ENCODE data around the gene NUDT3. TPM values are rescaled to one million over a fixed set of nuclear protein-coding genes. Genes with fewer than 3 reads are reported as not detected.

Gene NUDT3
- polyA plus RNA-seq, 1 of the 3 experiments (the other 2 are of a cell fraction), result 11.9 TPM

- ChIA-PET CTCF (interaction anchor here (1.0 to 1.1 kb wide), 2 partner anchors 47 to 172 kb away, joined by 3 read pairs; no protein-coding TSS in a partner anchor), POLR2A (no interaction called here)
These were observed 150.0 kb downstream of the NUDT3 start for GRCh38 chr6:34242252-34243130.

More at GRCh38 chr6:34242252-34243130, 150.0 kb downstream of the NUDT3 start:
- Histone ChIP-seq H2AFZ (ENCODE audit: low read depth) (no peak overlapping the region), H3K4me2 (peak overlapping the region; percentile 92), H3F3A (replicated peaks; ENCODE audit: insufficient read depth) (peaks cover 52% of the 10 kb centered on the region), H4K20me1 (ENCODE audit: insufficient read depth) (no peaks in the 10 kb centered on the region), H3K27ac (ENCODE audit: low read depth in 2 of 2, low read length in 1 of 2) (peak overlapping the region in 1 of 2 experiments; percentile 97; a peak in 2 of 4 replicates), H3K27me3 (ENCODE audit: insufficient read depth) (no peaks in the 10 kb centered on the region), H3K79me2 (ENCODE audit: insufficient read depth) (peaks cover 39% of the 10 kb centered on the region), H3K4me1 (ENCODE audit: control insufficient read depth in 1 of 2, insufficient read depth in 2 of 2, low read depth in 1 of 2, low read length in 1 of 2) (peaks cover 22 to 53% of the 10 kb centered on the region in 2 experiments), H3K9me3 (no peaks in the 10 kb centered on the region), H3K36me3 (replicated peaks in 1 of 2; ENCODE audit: control insufficient read depth in 1 of 2, insufficient read depth in 2 of 2, low read length in 1 of 2) (peaks cover 11 to 17% of the 10 kb centered on the region in 2 experiments), H3K9me2 (no peaks in the 10 kb centered on the region), H3K4me3 (ENCODE audit: low read depth in 2 of 2, low read length in 1 of 2) (no peak overlapping the region), H3K9ac (peak overlapping the region; percentile 44)
- no peak for DNase-seq
- 50% methylated on average over 5 of the region's 7 CpGs for WGBS (ENCODE audit: low lambda C conversion rate)
- no peak for TF ChIP-seq FOXJ3 (CRISPR knock-in tag; IDR thresholded peaks at IDR 0.05)
- no peak for TF ChIP-seq USF2 (IDR thresholded peaks at IDR 0.05; ENCODE audit: borderline replicate concordance, low read depth, low read length)
- TF ChIP-seq REST (IDR thresholded peaks at IDR 0.05; ENCODE audit: low read depth, low read length), result no peak
- TF ChIP-seq RXRA (IDR thresholded peaks at IDR 0.05; ENCODE audit: borderline replicate concordance, low read depth), result no peak
- TF ChIP-seq MXI1 (IDR thresholded peaks at IDR 0.05; ENCODE audit: low read depth, low read length), result no peak
- no peak for TF ChIP-seq ZBTB33 (IDR thresholded peaks at IDR 0.05; ENCODE audit: borderline replicate concordance, low read depth)
- TF ChIP-seq CHD2 (IDR thresholded peaks at IDR 0.05; ENCODE audit: low read length, partially characterized antibody), result no peak
- TF ChIP-seq TCF12 (IDR thresholded peaks at IDR 0.05), result no peak
- TF ChIP-seq USF1 (IDR thresholded peaks at IDR 0.05; ENCODE audit: borderline replicate concordance, low read depth), result no peak
- no peak for TF ChIP-seq RCOR1 (IDR thresholded peaks at IDR 0.05; ENCODE audit: low read length)
- TF ChIP-seq SMC3 (IDR thresholded peaks at IDR 0.05; ENCODE audit: low read depth, low read length), result no peak
- no peak for TF ChIP-seq TEAD4 (IDR thresholded peaks at IDR 0.05; ENCODE audit: borderline replicate concordance, insufficient read depth)
- no peak for TF ChIP-seq IRF3 (IDR thresholded peaks at IDR 0.05; ENCODE audit: low read depth, low read length)
- no peak for TF ChIP-seq ELF1 (IDR thresholded peaks at IDR 0.05)
- no peak for TF ChIP-seq YY1 (IDR thresholded peaks at IDR 0.05; ENCODE audit: low read depth)
- no peak for TF ChIP-seq TAF1 (IDR thresholded peaks at IDR 0.05; ENCODE audit: borderline replicate concordance, low read depth, low read length)
